22Rv1 (cell line): ENCODE results near the gene PROSER2.

ENCODE experiments used
- CTCF ChIP-seq: fragments of 450-650 bp; IDR thresholded peaks from 2 replicates; pipeline ENCODE4 v1.5.1; 2017; ENCODE audit warnings: mild to moderate bottlenecking
- ZFX ChIP-seq: fragments of 450-650 bp; IDR thresholded peaks from 2 replicates; pipeline ENCODE4 v1.6.1; 2017; ENCODE audit warnings: antibody characterized with exemption, borderline replicate concordance

GRCh38 chr10:11893749-11894278 is 70.7 kb downstream of the PROSER2 start:
- no peak for TF ChIP-seq CTCF
- TF ChIP-seq ZFX, result no peak
